ENCODE measurements around the gene PGA4.

DNA sequence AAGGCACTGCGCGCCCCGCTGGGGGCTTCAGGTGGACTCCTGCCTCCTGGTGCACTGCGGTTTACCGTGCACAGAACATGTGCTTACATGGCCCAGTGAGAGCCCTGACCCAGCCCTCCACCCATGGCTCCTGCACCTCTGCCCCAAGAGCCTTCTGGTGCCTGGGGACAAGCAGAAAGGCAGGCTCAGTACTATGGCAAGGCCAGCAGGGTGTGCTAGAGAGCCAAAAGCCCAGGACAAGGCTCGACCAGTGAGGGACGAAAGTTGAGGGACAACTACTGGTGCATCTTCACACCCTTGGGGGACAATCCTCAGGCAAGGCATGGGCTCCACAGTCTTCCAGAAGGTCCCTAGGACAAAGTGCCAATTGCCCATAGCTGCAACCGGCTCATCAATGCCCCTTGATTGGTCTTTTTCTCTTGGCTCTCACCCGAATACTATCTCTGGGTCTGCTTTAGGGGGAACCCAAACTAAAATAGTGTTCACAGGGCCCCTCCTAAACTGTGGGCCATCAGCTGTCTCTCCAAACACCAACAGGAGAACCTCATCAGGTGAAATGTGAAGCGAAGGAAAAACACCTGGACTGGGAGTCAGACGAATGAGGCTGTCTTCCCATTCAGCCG is 32.4 kb downstream of the PGA4 start:
- TF ChIP-seq, protein P1, sequence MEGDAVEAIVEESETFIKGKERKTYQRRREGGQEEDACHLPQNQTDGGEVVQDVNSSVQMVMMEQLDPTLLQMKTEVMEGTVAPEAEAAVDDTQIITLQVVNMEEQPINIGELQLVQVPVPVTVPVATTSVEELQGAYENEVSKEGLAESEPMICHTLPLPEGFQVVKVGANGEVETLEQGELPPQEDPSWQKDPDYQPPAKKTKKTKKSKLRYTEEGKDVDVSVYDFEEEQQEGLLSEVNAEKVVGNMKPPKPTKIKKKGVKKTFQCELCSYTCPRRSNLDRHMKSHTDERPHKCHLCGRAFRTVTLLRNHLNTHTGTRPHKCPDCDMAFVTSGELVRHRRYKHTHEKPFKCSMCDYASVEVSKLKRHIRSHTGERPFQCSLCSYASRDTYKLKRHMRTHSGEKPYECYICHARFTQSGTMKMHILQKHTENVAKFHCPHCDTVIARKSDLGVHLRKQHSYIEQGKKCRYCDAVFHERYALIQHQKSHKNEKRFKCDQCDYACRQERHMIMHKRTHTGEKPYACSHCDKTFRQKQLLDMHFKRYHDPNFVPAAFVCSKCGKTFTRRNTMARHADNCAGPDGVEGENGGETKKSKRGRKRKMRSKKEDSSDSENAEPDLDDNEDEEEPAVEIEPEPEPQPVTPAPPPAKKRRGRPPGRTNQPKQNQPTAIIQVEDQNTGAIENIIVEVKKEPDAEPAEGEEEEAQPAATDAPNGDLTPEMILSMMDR (IDR thresholded peaks at IDR 0.05; ENCODE audit: low read depth, low read length, missing input control): peak; percentile 88
- TF ChIP-seq TAF1 (conservative IDR thresholded peaks at IDR 0.05) (no peak), SP1 (IDR thresholded peaks at IDR 0.05) (no peak), EGR1 (IDR thresholded peaks at IDR 0.05; ENCODE audit: low read depth in 2 of 2) (no peak)

Data from liver (tissue), 3 donors.